OCI-LY1 (cell line): ENCODE measurements around the gene IL4.

Source experiments
- H2AFZ ChIP-seq: fragments of 200-600 bp; sonication (generic), shearing (Covaris generic); 2 replicates; pipeline ENCODE4 v1.6.0; 2014; ENCODE audit warnings: antibody characterized with exemption, mild to moderate bottlenecking, low read length
- H3F3A ChIP-seq: fragments of 200-600 bp; sonication (generic), shearing (Covaris generic); 2 replicates; pipeline ENCODE4 v1.6.0; 2014; ENCODE audit warnings: mild to moderate bottlenecking, antibody characterized with exemption, low read length, moderate library complexity; ENCODE audit not compliant: insufficient read depth
- H3K27ac ChIP-seq: fragments of 200-600 bp; sonication (generic); 2 replicates; pipeline ENCODE4 v1.5.1; 2014; ENCODE audit warnings: low read length, mixed run types, mild to moderate bottlenecking, low read depth; ENCODE audit not compliant: poor library complexity, severe bottlenecking
- H3K27me3 ChIP-seq: fragments of 200-600 bp; sonication (generic); 2 replicates; pipeline ENCODE4 v1.6.0; 2014; ENCODE audit warnings: antibody characterized with exemption, mild to moderate bottlenecking, low read length, moderate library complexity; ENCODE audit not compliant: insufficient read depth
- H3K36me3 ChIP-seq: fragments of 200-600 bp; sonication (generic); 2 replicates; pipeline ENCODE4 v1.6.1; 2014; ENCODE audit warnings: mild to moderate bottlenecking, antibody characterized with exemption, low read length, moderate library complexity, mixed read lengths; ENCODE audit not compliant: insufficient read depth
- H3K4me1 ChIP-seq: fragments of 200-600 bp; sonication (generic); 2 replicates; pipeline ENCODE4 v1.5.1; 2014; ENCODE audit warnings: mild to moderate bottlenecking, low read length, moderate library complexity; ENCODE audit not compliant: insufficient read depth, severe bottlenecking
- H3K4me2 ChIP-seq: fragments of 200-600 bp; sonication (generic), shearing (Covaris generic); 2 replicates; pipeline ENCODE4 v1.6.1; 2014; ENCODE audit warnings: low read length
- H3K4me3 ChIP-seq: fragments of 200-600 bp; sonication (generic); 2 replicates; pipeline ENCODE4 v1.5.1; 2014; ENCODE audit warnings: low read length, low read depth, mild to moderate bottlenecking, mixed read lengths; ENCODE audit not compliant: poor library complexity, severe bottlenecking
- H3K79me2 ChIP-seq: fragments of 200-600 bp; shearing (Covaris generic); 2 replicates; pipeline ENCODE4 v1.6.1; 2016; ENCODE audit warnings: mixed run types, low read length, mixed read lengths; ENCODE audit not compliant: insufficient read depth
- H3K9ac ChIP-seq: fragments of 200-600 bp; sonication (generic), shearing (Covaris generic); 2 replicates; pipeline ENCODE4 v1.6.1; 2014; ENCODE audit warnings: mild to moderate bottlenecking, low read length, mixed read lengths
- H3K9me2 ChIP-seq: fragments of 200-600 bp; sonication (generic), shearing (Covaris generic); 2 replicates; pipeline ENCODE4 v1.6.1; 2014; ENCODE audit warnings: low read depth, mild to moderate bottlenecking, low read length, mixed read lengths
- H3K9me3 ChIP-seq: fragments of 200-600 bp; shearing (Covaris generic); 2 replicates; pipeline ENCODE4 v1.6.1; 2014; ENCODE audit warnings: low read length, mixed read lengths
- H4K20me1 ChIP-seq: fragments of 200-600 bp; sonication (generic), shearing (Covaris generic); 2 replicates; pipeline ENCODE4 v1.6.0; 2016; ENCODE audit warnings: mild to moderate bottlenecking, low read length; ENCODE audit not compliant: insufficient read depth
- EZH2 ChIP-seq: fragments of 200-600 bp; sonication (generic), shearing (Covaris generic); IDR thresholded peaks from 2 replicates; pipeline ENCODE4 v1.8.0; 2017; ENCODE audit warnings: borderline replicate concordance, mixed run types, mild to moderate bottlenecking, antibody characterized with exemption, low read length, moderate library complexity, mixed read lengths
- TF ChIP-seq, protein P1 (sequence below): fragments of 200-600 bp; sonication (generic), shearing (Covaris generic); IDR thresholded peaks from 2 replicates; pipeline ENCODE4 v1.5.1; 2017; ENCODE audit warnings: mild to moderate bottlenecking, antibody characterized with exemption, low read length, moderate library complexity, mixed read lengths

The IL4 gene

GRCh38 chr5:132666310-132667123, 7.3 kb upstream of the IL4 start:
- no peaks in the 10 kb centered on the region for H3K79me2 ChIP-seq
- no peaks in the 10 kb centered on the region for H3K36me3 ChIP-seq
- H3K9me3 ChIP-seq, result no peaks in the 10 kb centered on the region
- H3K27ac ChIP-seq, result no peak overlapping the region
- H3K4me3 ChIP-seq, result no peak overlapping the region
- no peak overlapping the region for H2AFZ ChIP-seq
- peaks cover 13% of the 10 kb centered on the region for H3K4me1 ChIP-seq
- no peak overlapping the region for H3K4me2 ChIP-seq
- no peaks in the 10 kb centered on the region for H4K20me1 ChIP-seq
- H3K9me2 ChIP-seq, result no peaks in the 10 kb centered on the region
- H3K27me3 ChIP-seq, result no peaks in the 10 kb centered on the region; the same call in none of the 2 replicates
- H3F3A ChIP-seq, result no peaks in the 10 kb centered on the region
- no peak overlapping the region for H3K9ac ChIP-seq
- TF ChIP-seq, protein P1, sequence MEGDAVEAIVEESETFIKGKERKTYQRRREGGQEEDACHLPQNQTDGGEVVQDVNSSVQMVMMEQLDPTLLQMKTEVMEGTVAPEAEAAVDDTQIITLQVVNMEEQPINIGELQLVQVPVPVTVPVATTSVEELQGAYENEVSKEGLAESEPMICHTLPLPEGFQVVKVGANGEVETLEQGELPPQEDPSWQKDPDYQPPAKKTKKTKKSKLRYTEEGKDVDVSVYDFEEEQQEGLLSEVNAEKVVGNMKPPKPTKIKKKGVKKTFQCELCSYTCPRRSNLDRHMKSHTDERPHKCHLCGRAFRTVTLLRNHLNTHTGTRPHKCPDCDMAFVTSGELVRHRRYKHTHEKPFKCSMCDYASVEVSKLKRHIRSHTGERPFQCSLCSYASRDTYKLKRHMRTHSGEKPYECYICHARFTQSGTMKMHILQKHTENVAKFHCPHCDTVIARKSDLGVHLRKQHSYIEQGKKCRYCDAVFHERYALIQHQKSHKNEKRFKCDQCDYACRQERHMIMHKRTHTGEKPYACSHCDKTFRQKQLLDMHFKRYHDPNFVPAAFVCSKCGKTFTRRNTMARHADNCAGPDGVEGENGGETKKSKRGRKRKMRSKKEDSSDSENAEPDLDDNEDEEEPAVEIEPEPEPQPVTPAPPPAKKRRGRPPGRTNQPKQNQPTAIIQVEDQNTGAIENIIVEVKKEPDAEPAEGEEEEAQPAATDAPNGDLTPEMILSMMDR, result no peak
- TF ChIP-seq EZH2, result no peak

- Histone ChIP-seq H3K79me2 (no peaks in the 10 kb centered on the region), H3K4me3 (no peak overlapping the region)
These were observed 6.5 kb upstream of the IL4 start for GRCh38 chr5:132667309-132667708.

DNA sequence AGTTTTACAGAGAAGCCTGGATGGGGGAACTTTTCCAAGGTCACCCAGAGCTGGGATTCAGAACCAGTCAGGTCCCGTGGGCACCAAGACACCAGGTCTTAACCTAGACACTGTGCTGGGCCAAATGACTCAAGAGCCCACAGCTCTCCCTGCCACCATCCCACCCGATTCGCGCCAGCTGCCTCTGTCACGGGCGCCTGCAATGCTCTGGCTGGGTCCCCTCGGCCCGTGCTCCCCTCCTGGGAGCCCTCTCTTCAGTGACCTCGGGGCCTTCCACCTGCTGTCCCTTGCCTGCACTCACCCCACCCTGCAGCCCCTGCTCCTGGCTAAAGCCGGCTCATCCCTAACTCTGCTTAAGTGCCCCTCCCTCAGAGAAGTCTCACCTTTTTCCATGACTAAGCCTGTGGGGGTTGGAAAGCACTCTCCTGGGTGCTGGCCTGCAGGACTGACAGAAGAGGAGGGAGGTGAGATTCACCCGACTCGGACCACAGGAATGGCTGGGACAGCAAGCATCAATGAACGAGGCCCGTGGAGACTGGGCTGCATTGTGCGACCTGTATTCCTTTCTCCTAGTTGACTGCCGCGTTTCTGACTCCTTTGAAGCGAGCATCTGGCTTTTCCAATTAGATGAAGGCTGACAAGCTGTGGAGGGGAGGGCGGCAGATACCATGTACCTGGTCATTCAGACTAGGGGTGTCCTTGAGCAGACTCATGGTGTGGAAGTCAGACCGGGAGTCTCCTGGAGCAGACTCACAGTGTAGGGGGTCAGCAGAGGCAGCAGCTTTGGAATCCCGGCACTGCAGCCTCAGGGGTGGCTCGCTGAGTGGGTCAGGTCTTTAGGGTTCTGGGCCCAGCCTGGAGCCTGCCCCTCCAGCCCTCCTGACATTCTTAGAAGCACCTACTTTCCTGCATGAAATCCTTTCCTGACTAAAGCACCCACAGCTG, 5.8 kb upstream of the IL4 start:
- H3K9me2 ChIP-seq, result no peaks in the 10 kb centered on the region
- peaks cover 7% of the 10 kb centered on the region for H3K4me1 ChIP-seq
- H2AFZ ChIP-seq, result no peak overlapping the region

More at GRCh38 chr5:132667309-132667708, 6.5 kb upstream of the IL4 start:
- Histone ChIP-seq H3K9me2 (no peaks in the 10 kb centered on the region), H3K4me2 (no peak overlapping the region), H3K9ac (no peak overlapping the region), H3K27me3 (no peaks in the 10 kb centered on the region; the same call in none of the 2 replicates), H3K9me3 (no peaks in the 10 kb centered on the region), H4K20me1 (no peaks in the 10 kb centered on the region), H3F3A (no peaks in the 10 kb centered on the region), H2AFZ (no peak overlapping the region), H3K36me3 (no peaks in the 10 kb centered on the region), H3K27ac (no peak overlapping the region), H3K4me1 (peaks cover 13% of the 10 kb centered on the region)
- TF ChIP-seq EZH2, result no peak
- TF ChIP-seq, protein P1, result no peak

More for the DNA sequence above, 5.8 kb upstream of the IL4 start:
- Histone ChIP-seq H3K79me2 (no peaks in the 10 kb centered on the region), H3K4me2 (no peak overlapping the region), H4K20me1 (no peaks in the 10 kb centered on the region), H3K27ac (no peak overlapping the region), H3K9me3 (no peaks in the 10 kb centered on the region), H3K9ac (no peak overlapping the region), H3K36me3 (no peaks in the 10 kb centered on the region), H3F3A (no peaks in the 10 kb centered on the region), H3K27me3 (no peaks in the 10 kb centered on the region; the same call in 1 of the 2 replicates), H3K4me3 (no peak overlapping the region)
- no peak for TF ChIP-seq EZH2
- TF ChIP-seq, protein P1, result no peak
